Stimulated activated CD4-positive, alpha-beta T cell treated with anti-CD3 and anti-CD28 coated beads, Interleukin-15, amount 100 ng/mL, for 24 hours (primary cell): ENCODE results near the gene TANC2.

Experiments used
- DNase-seq: peaks from one replicate; pipeline ENCODE4 v3.0.0-alpha.2; 2020

Gene TANC2

GRCh38 chr17:63015824-63016223 lies 49.8 kb downstream of the TANC2 start:
- no peak for DNase-seq
